HepG2 (cell line): ENCODE measurements around the gene VWA7. TPM values are rescaled to one million over a fixed set of nuclear protein-coding genes. Genes with fewer than 3 reads are reported as not detected.

Source experiments
- BHLHE40 ChIP-seq: IDR thresholded peaks from 2 replicates; pipeline ENCODE4 v1.6.1; 2011; ENCODE audit warnings: low read length, improper control_type of control experiment
- CREB1 ChIP-seq, 2 experiments: fragments of 450-650 bp in 1 of 2; IDR thresholded peaks; 2 replicates each; pipeline ENCODE4 v1.6.1; 2016 to 2017; ENCODE audit warnings: control low read depth in 1 of 2, mild to moderate bottlenecking in 1 of 2, missing compliant biosample characterization in 1 of 2, missing genetic modification characterization in 1 of 2
- GABPB1 ChIP-seq: IDR thresholded peaks from 2 replicates; pipeline ENCODE4 v1.6.1; 2016; ENCODE audit warnings: mild to moderate bottlenecking, missing genetic modification reagents, moderate library complexity, missing compliant biosample characterization
- GFI1 ChIP-seq: sonication (generic); formaldehyde crosslinking; IDR thresholded peaks from 2 replicates; pipeline ENCODE4 v1.5.0; 2020; ENCODE audit warnings: missing genetic modification reagents, mild to moderate bottlenecking, borderline replicate concordance
- MAFK ChIP-seq, 2 experiments: IDR thresholded peaks in 1 of 2; conservative IDR thresholded peaks in 1 of 2; 2 replicates each; pipeline ENCODE4 v1.6.1; 2011; ENCODE audit warnings: improper control_type of control experiment in 2 of 2, low read length in 2 of 2
- MEIS1 ChIP-seq: sonication (generic); formaldehyde crosslinking; IDR thresholded peaks from 2 replicates; pipeline ENCODE4 v1.9.0; 2021; ENCODE audit warnings: mild to moderate bottlenecking, missing genetic modification reagents, moderate library complexity, borderline replicate concordance
- MIER3 ChIP-seq: IDR thresholded peaks from 2 replicates; pipeline ENCODE4 v1.6.1; 2016; ENCODE audit warnings: missing compliant biosample characterization, borderline replicate concordance
- NFYC ChIP-seq: IDR thresholded peaks from 2 replicates; pipeline ENCODE4 v1.6.1; 2016; ENCODE audit warnings: missing genetic modification reagents, missing compliant biosample characterization
- NONO ChIP-seq, 2 experiments: fragments of 450-650 bp in 1 of 2; sonication (generic) in 1 of 2; formaldehyde crosslinking in 1 of 2; IDR thresholded peaks in 1 of 2; conservative IDR thresholded peaks in 1 of 2; 2 replicates each; pipeline versions ENCODE4 v1.6.1 to v1.8.0; 2017 to 2022; ENCODE audit warnings: mild to moderate bottlenecking in 1 of 2, missing genetic modification reagents in 1 of 2, moderate library complexity in 1 of 2
- RARA ChIP-seq: IDR thresholded peaks from 2 replicates; pipeline ENCODE4 v1.6.1; 2016; ENCODE audit warnings: missing genetic modification reagents, missing compliant biosample characterization
- RBFOX2 ChIP-seq: fragments of 200-400 bp; formaldehyde crosslinking; IDR thresholded peaks from 2 replicates; pipeline ENCODE4 v1.6.1; 2017; ENCODE audit warnings: low read depth, mild to moderate bottlenecking, low read length
- RXRA ChIP-seq: sonication (generic); formaldehyde crosslinking; IDR thresholded peaks from 2 replicates; pipeline ENCODE4 v1.5.1; 2020; ENCODE audit warnings: missing genetic modification reagents
- SMC3 ChIP-seq: IDR thresholded peaks from 2 replicates; pipeline ENCODE4 v1.6.1; 2011; ENCODE audit warnings: low read length, improper control_type of control experiment
- U2AF2 ChIP-seq: fragments of 200-400 bp; formaldehyde crosslinking; IDR thresholded peaks from 2 replicates; pipeline ENCODE4 v1.6.1; 2017; ENCODE audit warnings: low read depth, mild to moderate bottlenecking, low read length
- ZKSCAN8 ChIP-seq: IDR thresholded peaks from 2 replicates; pipeline ENCODE4 v1.6.1; 2016; ENCODE audit warnings: borderline replicate concordance, missing genetic modification reagents, missing compliant biosample characterization
- ZNF232 ChIP-seq: sonication (generic); formaldehyde crosslinking; IDR thresholded peaks from 2 replicates; pipeline ENCODE4 v1.4.0; 2020; ENCODE audit warnings: missing genetic modification reagents, borderline replicate concordance
- ZNF484 ChIP-seq: sonication (generic); formaldehyde crosslinking; IDR thresholded peaks from 2 replicates; pipeline ENCODE4 v1.5.1; 2020; ENCODE audit warnings: mild to moderate bottlenecking, low read depth, missing genetic modification reagents, borderline replicate concordance
- ZNF598 ChIP-seq: sonication (generic); formaldehyde crosslinking; IDR thresholded peaks from 2 replicates; pipeline ENCODE4 v1.5.1; 2020; ENCODE audit warnings: mild to moderate bottlenecking, missing genetic modification reagents, borderline replicate concordance
- ZNF7 ChIP-seq: IDR thresholded peaks from 2 replicates; pipeline ENCODE4 v1.6.1; 2016; ENCODE audit warnings: missing biosample characterization, missing genetic modification reagents
- ZNF724P ChIP-seq: sonication (generic); formaldehyde crosslinking; IDR thresholded peaks from 2 replicates; pipeline ENCODE4 v1.8.0; 2022; ENCODE audit warnings: missing genetic modification reagents, borderline replicate concordance
- ZNF878 ChIP-seq: sonication (generic); formaldehyde crosslinking; IDR thresholded peaks from 2 replicates; pipeline ENCODE4 v1.8.1; 2023; ENCODE audit warnings: mild to moderate bottlenecking, missing genetic modification reagents, moderate library complexity
- polyA plus RNA-seq, 8 experiments: library from polyadenylated mRNA; depleted of rRNA in 3 of 8; stranded (reverse) in 7 of 8; unstranded in 1 of 8; fragments of >200 nt; fragmentation: Illumina TruSeq in 4 of 8; extraction: Trizol in 4 of 8; gene quantifications; 2 replicates each; pipeline versions ENCODE4 v1.2.1 to v1.2.3, GENCODE V29; 2011 to 2016; ENCODE audit warnings: low read depth in 4 of 8, missing spikeins in 1 of 8, mixed read lengths in 1 of 8; ENCODE audit not compliant: insufficient read depth in 1 of 8
- total RNA-seq, 5 experiments: library from RNA; depleted of rRNA; stranded (reverse); fragments of >200 nt; fragmentation: Illumina TruSeq; extraction: Trizol; gene quantifications; 2 replicates each; pipeline ENCODE4 v1.2.3, GENCODE V29; 2016; ENCODE audit warnings: low read depth in 1 of 5
- TF ChIP-seq, protein P1 (sequence below): sonication (generic); formaldehyde crosslinking; IDR thresholded peaks from 2 replicates; pipeline ENCODE4 v1.4.0; 2020; ENCODE audit warnings: missing genetic modification reagents, borderline replicate concordance
- TF ChIP-seq, protein P2 (sequence below): IDR thresholded peaks from 2 replicates; pipeline ENCODE4 v1.6.1; 2016; ENCODE audit warnings: mild to moderate bottlenecking

Gene VWA7
- total and polyA plus RNA-seq, 2 of the 13 experiments (the other 11 are each of a cell fraction or from before 2014, with no cell fraction given), result 0.86 to 3.3 TPM

DNA sequence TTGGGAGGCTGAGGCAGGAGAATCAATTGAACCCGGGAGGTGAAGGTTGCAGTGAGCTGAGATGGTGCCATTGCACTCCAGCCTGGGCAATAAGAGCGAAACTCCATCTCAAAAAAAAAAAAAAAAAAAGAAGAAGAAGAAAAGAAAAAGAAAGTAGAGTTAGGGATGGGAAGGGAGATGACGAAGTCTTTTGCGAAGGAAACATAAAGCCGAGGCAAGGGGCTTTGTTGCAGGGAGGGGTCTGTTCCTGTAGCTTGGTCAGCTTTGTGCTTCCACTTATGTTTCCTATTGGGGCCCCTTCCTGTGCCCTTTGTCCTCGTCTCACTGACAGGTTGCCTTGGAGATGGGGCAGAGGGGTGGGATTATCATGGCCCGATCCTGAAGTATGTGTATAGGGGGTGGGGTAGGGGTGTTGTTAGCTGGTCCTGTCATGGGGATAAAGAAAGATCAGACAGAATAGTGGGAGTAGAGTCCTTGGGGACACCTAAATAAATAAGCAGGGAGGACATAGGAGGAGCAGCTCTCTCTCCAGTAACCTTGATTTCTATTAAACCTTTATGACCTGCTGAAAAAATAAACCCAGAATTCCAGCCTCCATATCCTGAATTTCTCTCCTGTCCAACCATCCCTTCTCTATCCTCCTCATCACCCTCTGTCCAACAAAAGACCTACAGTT, 39.7 kb downstream of the VWA7 start (continued):
- TF ChIP-seq CREB1 (IDR thresholded peaks at IDR 0.05), result no peak
- peak; percentile 66 for TF ChIP-seq CREB1 (CRISPR knock-in tag; IDR thresholded peaks at IDR 0.05)
- TF ChIP-seq MEIS1 (CRISPR knock-in tag), result peak; percentile 87; the same call in 1 of the 2 replicates
- TF ChIP-seq MIER3, result peak; percentile 46; the same call in 1 of the 2 replicates
- peak; percentile 49; the same call in 1 of the 2 replicates for TF ChIP-seq GABPB1 (CRISPR knock-in tag)
- peak; percentile 85; the same call in 1 of the 2 replicates for TF ChIP-seq U2AF2
- peak; percentile 54; the same call in 1 of the 2 replicates for TF ChIP-seq ZNF878 (CRISPR knock-in tag)
- peak; percentile 88 for TF ChIP-seq ZNF232 (CRISPR knock-in tag)
- peak; percentile 89 for TF ChIP-seq GFI1 (CRISPR knock-in tag)
- TF ChIP-seq NFYC (CRISPR knock-in tag), result no peak
- TF ChIP-seq NONO (IDR thresholded peaks at IDR 0.05), result no peak
- TF ChIP-seq NONO (CRISPR knock-in tag; conservative IDR thresholded peaks at IDR 0.05), result peak; percentile 69
- TF ChIP-seq RXRA (CRISPR knock-in tag), result peak; percentile 87; the same call in 1 of the 2 replicates
- TF ChIP-seq SMC3, result peak; percentile 48; the same call in 1 of the 2 replicates
- no peak for TF ChIP-seq ZNF484 (CRISPR knock-in tag)
- TF ChIP-seq, protein P1, sequence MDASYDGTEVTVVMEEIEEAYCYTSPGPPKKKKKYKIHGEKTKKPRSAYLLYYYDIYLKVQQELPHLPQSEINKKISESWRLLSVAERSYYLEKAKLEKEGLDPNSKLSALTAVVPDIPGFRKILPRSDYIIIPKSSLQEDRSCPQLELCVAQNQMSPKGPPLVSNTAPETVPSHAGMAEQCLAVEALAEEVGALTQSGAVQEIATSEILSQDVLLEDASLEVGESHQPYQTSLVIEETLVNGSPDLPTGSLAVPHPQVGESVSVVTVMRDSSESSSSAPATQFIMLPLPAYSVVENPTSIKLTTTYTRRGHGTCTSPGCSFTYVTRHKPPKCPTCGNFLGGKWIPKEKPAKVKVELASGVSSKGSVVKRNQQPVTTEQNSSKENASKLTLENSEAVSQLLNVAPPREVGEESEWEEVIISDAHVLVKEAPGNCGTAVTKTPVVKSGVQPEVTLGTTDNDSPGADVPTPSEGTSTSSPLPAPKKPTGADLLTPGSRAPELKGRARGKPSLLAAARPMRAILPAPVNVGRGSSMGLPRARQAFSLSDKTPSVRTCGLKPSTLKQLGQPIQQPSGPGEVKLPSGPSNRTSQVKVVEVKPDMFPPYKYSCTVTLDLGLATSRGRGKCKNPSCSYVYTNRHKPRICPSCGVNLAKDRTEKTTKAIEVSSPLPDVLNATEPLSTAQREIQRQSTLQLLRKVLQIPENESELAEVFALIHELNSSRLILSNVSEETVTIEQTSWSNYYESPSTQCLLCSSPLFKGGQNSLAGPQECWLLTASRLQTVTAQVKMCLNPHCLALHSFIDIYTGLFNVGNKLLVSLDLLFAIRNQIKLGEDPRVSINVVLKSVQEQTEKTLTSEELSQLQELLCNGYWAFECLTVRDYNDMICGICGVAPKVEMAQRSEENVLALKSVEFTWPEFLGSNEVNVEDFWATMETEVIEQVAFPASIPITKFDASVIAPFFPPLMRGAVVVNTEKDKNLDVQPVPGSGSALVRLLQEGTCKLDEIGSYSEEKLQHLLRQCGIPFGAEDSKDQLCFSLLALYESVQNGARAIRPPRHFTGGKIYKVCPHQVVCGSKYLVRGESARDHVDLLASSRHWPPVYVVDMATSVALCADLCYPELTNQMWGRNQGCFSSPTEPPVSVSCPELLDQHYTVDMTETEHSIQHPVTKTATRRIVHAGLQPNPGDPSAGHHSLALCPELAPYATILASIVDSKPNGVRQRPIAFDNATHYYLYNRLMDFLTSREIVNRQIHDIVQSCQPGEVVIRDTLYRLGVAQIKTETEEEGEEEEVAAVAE (CRISPR knock-in tag), result peak; percentile 59; the same call in 1 of the 2 replicates
- peak; percentile 86 for TF ChIP-seq RARA (CRISPR knock-in tag)
- peak; percentile 25; the same call in 1 of the 2 replicates for TF ChIP-seq BHLHE40
- TF ChIP-seq MAFK (conservative IDR thresholded peaks at IDR 0.05 in 1 of 2, IDR thresholded peaks at IDR 0.05 in 1 of 2; ENCODE audit: low read length in 2 of 2), result no peak
- TF ChIP-seq ZNF724P (CRISPR knock-in tag), result 0 out of 2 replicates have a peak, but pooled peaks have one; percentile 42
- peak; percentile 64; the same call in 1 of the 2 replicates for TF ChIP-seq RBFOX2
- peak; percentile 13; the same call in 1 of the 2 replicates for TF ChIP-seq ZNF598
- TF ChIP-seq, protein P2, sequence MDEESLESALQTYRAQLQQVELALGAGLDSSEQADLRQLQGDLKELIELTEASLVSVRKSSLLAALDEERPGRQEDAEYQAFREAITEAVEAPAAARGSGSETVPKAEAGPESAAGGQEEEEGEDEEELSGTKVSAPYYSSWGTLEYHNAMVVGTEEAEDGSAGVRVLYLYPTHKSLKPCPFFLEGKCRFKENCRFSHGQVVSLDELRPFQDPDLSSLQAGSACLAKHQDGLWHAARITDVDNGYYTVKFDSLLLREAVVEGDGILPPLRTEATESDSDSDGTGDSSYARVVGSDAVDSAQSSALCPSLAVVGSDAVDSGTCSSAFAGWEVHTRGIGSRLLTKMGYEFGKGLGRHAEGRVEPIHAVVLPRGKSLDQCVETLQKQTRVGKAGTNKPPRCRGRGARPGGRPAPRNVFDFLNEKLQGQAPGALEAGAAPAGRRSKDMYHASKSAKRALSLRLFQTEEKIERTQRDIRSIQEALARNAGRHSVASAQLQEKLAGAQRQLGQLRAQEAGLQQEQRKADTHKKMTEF (CRISPR knock-in tag), result peak; percentile 50
- peak; percentile 52 for TF ChIP-seq ZNF7
- TF ChIP-seq ZKSCAN8 (CRISPR knock-in tag), result peak; percentile 40; the same call in 1 of the 2 replicates
